ENCODE data around the gene DCDC2. TPM values are rescaled to one million over a fixed set of nuclear protein-coding genes. Genes with fewer than 3 reads are reported as not detected.
"Not testable (repeated sequence)": the region's sequence is repeated elsewhere in the genome, so short reads cannot be mapped to it uniquely, and the experiment has no call there.

The DCDC2 gene
- total and polyA plus RNA-seq, 2 donors from 2014 or later = 22.1 to 110 TPM

GRCh38 chr6:24376871-24377270 lies 19.0 kb upstream of the DCDC2 start:
- FAIRE-seq = no peak

GRCh38 chr6:24374612-24375011 lies 16.8 kb upstream of the DCDC2 start:
- Histone ChIP-seq H3K4me3 (ENCODE audit: low read length in 3 of 3) (no peak overlapping the region), H3K4me1 (ENCODE audit: control insufficient read depth in 2 of 3, insufficient read depth in 2 of 3, low read depth in 1 of 3, low read length in 3 of 3) (no peaks in the 10 kb centered on the region), H3K27me3 (ENCODE audit: control insufficient read depth, insufficient read depth, low read length) (no peaks in the 10 kb centered on the region), H3K36me3 (ENCODE audit: control insufficient read depth in 2 of 3, insufficient read depth in 3 of 3, low read length in 3 of 3) (no peaks in the 10 kb centered on the region), H3K9ac (ENCODE audit: low read length in 3 of 3) (no peak overlapping the region), H3K27ac (ENCODE audit: low read depth in 2 of 2, low read length in 2 of 2) (no peak overlapping the region), H3K9me3 (ENCODE audit: control insufficient read depth in 2 of 3, insufficient read depth in 1 of 3, low read length in 3 of 3) (no peaks in the 10 kb centered on the region)
- intact Hi-C loops (cut with DNase I) = no loop called here
- TF ChIP-seq CTCF (IDR thresholded peaks at IDR 0.05; ENCODE audit: borderline replicate concordance, extremely low read depth, insufficient read depth) = no peak
- FAIRE-seq (no peak), DNase-seq (no peak)

More at GRCh38 chr6:24376871-24377270, 19.0 kb upstream of the DCDC2 start:
- no peak for TF ChIP-seq CTCF (IDR thresholded peaks at IDR 0.05; ENCODE audit: borderline replicate concordance, extremely low read depth, insufficient read depth)
- Histone ChIP-seq H3K4me3 (ENCODE audit: low read length in 3 of 3) (no peak overlapping the region), H3K36me3 (ENCODE audit: control insufficient read depth in 2 of 3, insufficient read depth in 3 of 3, low read length in 3 of 3) (no peaks in the 10 kb centered on the region), H3K9me3 (ENCODE audit: control insufficient read depth in 2 of 3, insufficient read depth in 1 of 3, low read length in 3 of 3) (no peaks in the 10 kb centered on the region), H3K9ac (ENCODE audit: low read length in 3 of 3) (no peak overlapping the region), H3K27me3 (ENCODE audit: control insufficient read depth, insufficient read depth, low read length) (no peaks in the 10 kb centered on the region), H3K4me1 (ENCODE audit: control insufficient read depth in 2 of 3, insufficient read depth in 2 of 3, low read depth in 1 of 3, low read length in 3 of 3) (no peaks in the 10 kb centered on the region), H3K27ac (ENCODE audit: low read depth in 2 of 2, low read length in 2 of 2) (no peak overlapping the region)
- DNase-seq = peak in 1 of 5 donors; percentile 24
- intact Hi-C loops (cut with DNase I) = no loop called here

- H3K4me3 ChIP-seq (ENCODE audit: low read length in 3 of 3); H3K9me3 ChIP-seq (ENCODE audit: control insufficient read depth in 2 of 3, insufficient read depth in 1 of 3, low read length in 3 of 3); H3K4me1 ChIP-seq (ENCODE audit: control insufficient read depth in 2 of 3, insufficient read depth in 2 of 3, low read depth in 1 of 3, low read length in 3 of 3); H3K9ac ChIP-seq (ENCODE audit: low read length in 3 of 3); DNase-seq; H3K27me3 ChIP-seq (ENCODE audit: control insufficient read depth, insufficient read depth, low read length); H3K36me3 ChIP-seq (ENCODE audit: control insufficient read depth in 2 of 3, insufficient read depth in 3 of 3, low read length in 3 of 3); H3K27ac ChIP-seq (ENCODE audit: low read depth in 2 of 2, low read length in 2 of 2); intact Hi-C loops (cut with DNase I); FAIRE-seq: not testable (repeated sequence)
These were observed 7.3 kb upstream of the DCDC2 start for GRCh38 chr6:24365103-24365633.

- intact Hi-C loops (cut with DNase I); H3K9me3 ChIP-seq (ENCODE audit: control insufficient read depth in 2 of 3, insufficient read depth in 1 of 3, low read length in 3 of 3); H3K27ac ChIP-seq (ENCODE audit: low read depth in 2 of 2, low read length in 2 of 2); H3K36me3 ChIP-seq (ENCODE audit: control insufficient read depth in 2 of 3, insufficient read depth in 3 of 3, low read length in 3 of 3); DNase-seq; H3K9ac ChIP-seq (ENCODE audit: low read length in 3 of 3); FAIRE-seq; H3K27me3 ChIP-seq (ENCODE audit: control insufficient read depth, insufficient read depth, low read length); H3K4me3 ChIP-seq (ENCODE audit: low read length in 3 of 3); H3K4me1 ChIP-seq (ENCODE audit: control insufficient read depth in 2 of 3, insufficient read depth in 2 of 3, low read depth in 1 of 3, low read length in 3 of 3): not testable (repeated sequence)
These were observed 4.5 kb upstream of the DCDC2 start for GRCh38 chr6:24362363-24362762.

Data from kidney (tissue), 14 donors.